ENCODE data around the gene PDIA5. TPM values are rescaled to one million over a fixed set of nuclear protein-coding genes. Genes with fewer than 3 reads are reported as not detected.
"Not testable (repeated sequence)": the region's sequence is repeated elsewhere in the genome, so short reads cannot be mapped to it uniquely, and the experiment has no call there.

PDIA5 gene
- total RNA-seq, 1 experiment from 2014 or later = 24.3 TPM

DNA sequence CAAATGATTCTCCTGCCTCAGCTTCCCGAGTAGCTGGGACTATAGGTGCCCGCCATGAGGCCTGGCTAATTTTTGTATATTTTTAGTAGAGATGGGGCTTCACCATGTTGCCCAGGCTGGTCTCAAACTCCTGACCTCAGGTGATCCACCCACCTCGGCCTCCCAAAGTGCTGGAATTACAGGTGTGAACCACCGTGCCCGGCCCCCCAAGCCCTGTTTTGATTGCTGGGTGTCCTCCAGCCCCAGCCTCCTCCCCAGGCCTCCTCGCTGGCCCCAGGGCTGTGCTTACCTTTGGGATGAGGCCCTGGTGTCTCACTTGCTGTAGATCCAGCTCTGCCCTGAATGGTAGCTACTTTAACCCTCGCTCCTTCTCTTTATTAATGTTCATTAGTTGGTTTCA is 45.8 kb downstream of the PDIA5 start:
- not testable (repeated sequence) for H3K4me3 ChIP-seq, H3K27me3 ChIP-seq, DNase-seq, H3K9me3 ChIP-seq
- peaks cover 60% of the 10 kb centered on the region for H3K36me3 ChIP-seq

DNA sequence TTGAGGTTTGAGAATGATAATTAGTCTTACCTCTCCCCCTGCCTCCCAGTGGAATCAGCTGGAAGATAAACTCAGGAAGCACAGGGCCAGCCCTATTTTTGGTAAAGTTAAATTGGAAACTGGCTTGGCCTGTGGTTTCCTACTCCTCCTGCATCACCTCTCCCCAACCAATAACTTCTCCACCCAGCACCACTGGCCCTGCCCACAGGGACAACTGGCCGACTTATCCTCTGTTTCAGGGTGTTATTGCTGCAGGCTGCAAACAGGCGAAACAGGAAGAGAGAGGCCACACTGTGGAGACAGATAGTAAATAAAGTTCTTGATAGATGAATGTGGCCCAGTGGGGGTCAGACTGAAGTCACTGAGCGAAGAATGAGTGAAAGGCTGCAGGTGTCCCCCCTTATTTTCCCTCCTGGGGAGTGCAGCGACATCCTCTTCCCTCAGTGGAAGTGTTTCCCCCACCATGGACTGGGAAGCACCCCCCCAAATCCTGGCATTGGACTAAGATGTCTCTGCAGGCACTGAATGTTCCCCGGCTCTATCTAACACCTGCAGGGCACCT is 47.1 kb downstream of the PDIA5 start:
- no peaks in the 10 kb centered on the region for H3K9me3 ChIP-seq
- DNase-seq = no peak
- no peak overlapping the region for H3K4me3 ChIP-seq
- peaks cover 66% of the 10 kb centered on the region for H3K36me3 ChIP-seq
- H3K27me3 ChIP-seq = no peaks in the 10 kb centered on the region

DNA sequence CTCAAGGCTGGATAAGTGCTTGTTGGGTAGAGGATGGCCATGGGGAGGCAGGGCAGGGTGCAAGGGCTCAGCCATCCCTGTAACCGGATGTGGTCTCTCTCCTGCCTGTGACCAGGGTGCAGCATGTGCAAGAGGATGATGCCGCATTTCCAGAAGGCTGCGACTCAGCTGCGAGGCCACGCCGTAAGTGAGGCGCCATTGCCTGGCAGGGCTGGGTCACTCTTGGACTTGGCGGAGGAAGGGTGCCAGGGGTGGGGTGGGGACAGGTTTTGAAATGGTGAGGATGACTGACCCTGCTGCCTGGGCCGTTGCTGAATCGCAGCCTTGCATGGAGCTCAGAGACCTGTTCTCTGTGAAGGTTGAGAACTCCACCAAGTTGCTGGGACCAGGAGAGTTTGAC is 49.3 kb downstream of the PDIA5 start:
- no peak for DNase-seq
- no peak overlapping the region for H3K4me3 ChIP-seq
- H3K27me3 ChIP-seq = no peaks in the 10 kb centered on the region
- H3K9me3 ChIP-seq = no peaks in the 10 kb centered on the region
- H3K36me3 ChIP-seq = peaks cover 67% of the 10 kb centered on the region

DNA sequence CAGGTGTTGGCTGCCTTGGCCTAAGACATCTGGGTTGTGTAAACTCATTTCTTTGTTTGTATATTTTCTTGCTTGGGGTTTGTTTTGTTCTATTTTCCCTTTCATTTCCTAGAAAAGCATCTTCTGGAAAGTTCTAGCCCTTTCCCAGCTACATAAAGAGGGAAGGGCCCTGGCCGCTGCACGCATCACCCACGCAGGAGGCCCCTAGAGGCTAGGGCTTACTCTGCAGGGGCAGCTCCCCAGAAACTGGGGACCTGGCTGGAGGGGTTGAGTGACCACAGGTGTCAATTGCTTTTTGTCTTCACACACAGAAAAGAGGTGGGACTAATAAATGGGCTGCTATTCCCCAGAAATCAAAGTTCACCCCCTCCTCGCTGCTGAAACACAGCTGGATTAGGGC is 52.6 kb downstream of the PDIA5 start:
- Histone ChIP-seq H3K27me3 (no peaks in the 10 kb centered on the region), H3K36me3 (peaks cover 73% of the 10 kb centered on the region), H3K4me3 (no peak overlapping the region), H3K9me3 (no peaks in the 10 kb centered on the region)
- no peak for DNase-seq

DNA sequence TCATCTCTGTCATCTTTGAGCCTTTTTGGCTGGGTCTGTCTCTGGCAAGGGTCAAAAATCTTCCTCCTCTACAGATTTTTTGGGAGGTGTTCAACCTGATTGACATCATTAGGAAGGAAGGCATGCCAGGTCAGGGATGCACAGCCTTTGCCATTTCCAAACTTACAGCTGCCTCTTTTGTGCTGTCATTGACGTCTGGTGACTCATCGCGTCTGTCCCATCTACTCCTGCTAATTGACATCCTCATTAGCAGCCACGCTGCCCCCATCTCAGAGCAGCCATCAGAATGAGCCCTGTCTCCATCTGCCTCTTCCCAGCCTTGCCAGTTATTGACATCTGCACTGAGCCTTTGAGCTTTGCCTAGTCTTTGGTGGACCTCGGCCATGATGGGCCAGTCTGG is 53.0 kb downstream of the PDIA5 start:
- Histone ChIP-seq H3K36me3 (peaks cover 76% of the 10 kb centered on the region), H3K27me3 (no peaks in the 10 kb centered on the region), H3K9me3 (no peaks in the 10 kb centered on the region), H3K4me3 (no peak overlapping the region)
- no peak for DNase-seq

DNA sequence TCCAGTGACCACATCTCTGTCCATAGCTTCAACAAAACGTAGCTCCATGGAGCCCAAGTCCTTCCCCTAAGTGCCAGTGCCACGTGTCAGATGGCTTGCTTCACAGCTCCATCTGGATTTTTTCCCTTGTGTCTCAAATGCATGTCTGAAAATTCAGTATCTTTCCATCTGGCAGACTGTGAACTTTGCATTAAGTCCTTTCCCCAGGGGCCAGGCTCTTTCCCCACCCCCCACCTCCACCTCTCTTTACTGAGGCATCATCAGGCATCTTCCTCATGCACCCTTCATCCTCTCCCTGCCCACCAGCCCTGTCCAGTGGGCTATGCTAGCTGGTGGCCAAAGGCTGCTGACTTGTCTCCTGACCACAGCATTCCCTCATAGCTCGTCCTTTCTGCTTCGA is 53.7 kb downstream of the PDIA5 start:
- Histone ChIP-seq H3K4me3 (no peak overlapping the region), H3K27me3 (no peaks in the 10 kb centered on the region)

DNA sequence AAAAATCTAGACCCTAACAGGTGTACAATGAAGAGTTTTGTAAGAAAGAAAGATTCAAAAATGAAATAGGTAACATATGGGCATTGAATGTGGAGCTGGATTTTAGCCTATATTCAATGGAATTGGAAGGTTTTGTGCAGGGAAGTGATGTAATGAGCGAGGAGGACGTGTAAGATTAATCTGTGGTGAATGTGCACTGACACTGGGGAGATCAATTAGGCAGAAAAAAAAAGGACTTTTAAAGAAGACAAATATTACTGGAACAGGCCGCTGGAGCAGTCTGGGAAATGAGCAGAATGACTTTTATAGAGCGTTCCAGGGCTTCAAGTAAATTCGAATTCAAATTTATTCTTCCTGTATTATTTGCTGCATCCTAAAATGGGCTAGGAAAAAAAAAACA is 55.2 kb downstream of the PDIA5 start:
- H3K9me3 ChIP-seq = no peaks in the 10 kb centered on the region
- H3K36me3 ChIP-seq = peaks cover 79% of the 10 kb centered on the region
- H3K27me3 ChIP-seq = no peaks in the 10 kb centered on the region
- no peak for DNase-seq
- no peak overlapping the region for H3K4me3 ChIP-seq

More for the DNA sequence above, 53.7 kb downstream of the PDIA5 start:
- H3K9me3 ChIP-seq = no peaks in the 10 kb centered on the region
- H3K36me3 ChIP-seq = peaks cover 77% of the 10 kb centered on the region
- DNase-seq = no peak

DNA sequence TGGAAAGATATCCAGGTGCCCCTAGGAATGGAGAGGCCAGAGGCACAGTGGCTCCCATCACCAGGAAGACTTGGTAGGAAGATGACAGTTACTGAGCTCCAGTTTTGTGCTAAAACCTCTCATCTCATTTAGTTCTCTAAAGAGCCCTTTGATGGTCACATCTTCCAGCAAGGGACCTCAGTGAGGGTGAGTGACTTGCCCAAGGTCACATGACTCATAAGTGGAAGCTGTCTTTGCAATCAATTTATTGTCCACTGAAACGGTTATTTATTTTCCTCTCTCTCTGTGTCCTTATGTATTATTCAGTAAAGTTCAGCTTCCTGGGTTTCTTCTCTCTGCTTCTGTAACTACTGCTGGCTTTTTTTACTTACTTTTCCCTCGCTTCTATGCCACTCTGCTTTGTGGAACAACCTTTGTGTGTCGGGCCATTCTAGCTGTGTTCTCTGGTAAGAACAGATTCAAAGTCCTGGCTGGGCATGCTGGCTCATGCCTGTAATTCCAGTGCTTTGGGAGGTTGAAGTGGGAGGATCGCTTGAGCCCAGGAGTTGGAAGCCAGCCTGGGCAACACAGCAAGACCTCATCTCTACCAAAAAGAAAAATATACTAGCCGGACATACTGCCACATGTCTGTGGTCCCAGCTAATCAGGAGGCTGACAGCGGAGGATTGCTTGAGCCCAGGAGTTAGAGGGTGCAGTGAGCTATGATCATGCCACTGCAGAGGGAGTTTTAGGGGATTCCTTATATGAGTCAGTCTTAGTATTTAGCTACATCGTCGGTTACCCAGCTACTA is 55.9 kb downstream of the PDIA5 start:
- DNase-seq = no peak
- Histone ChIP-seq H3K9me3 (no peaks in the 10 kb centered on the region), H3K36me3 (peaks cover 79% of the 10 kb centered on the region), H3K4me3 (no peak overlapping the region), H3K27me3 (no peaks in the 10 kb centered on the region)

DNA sequence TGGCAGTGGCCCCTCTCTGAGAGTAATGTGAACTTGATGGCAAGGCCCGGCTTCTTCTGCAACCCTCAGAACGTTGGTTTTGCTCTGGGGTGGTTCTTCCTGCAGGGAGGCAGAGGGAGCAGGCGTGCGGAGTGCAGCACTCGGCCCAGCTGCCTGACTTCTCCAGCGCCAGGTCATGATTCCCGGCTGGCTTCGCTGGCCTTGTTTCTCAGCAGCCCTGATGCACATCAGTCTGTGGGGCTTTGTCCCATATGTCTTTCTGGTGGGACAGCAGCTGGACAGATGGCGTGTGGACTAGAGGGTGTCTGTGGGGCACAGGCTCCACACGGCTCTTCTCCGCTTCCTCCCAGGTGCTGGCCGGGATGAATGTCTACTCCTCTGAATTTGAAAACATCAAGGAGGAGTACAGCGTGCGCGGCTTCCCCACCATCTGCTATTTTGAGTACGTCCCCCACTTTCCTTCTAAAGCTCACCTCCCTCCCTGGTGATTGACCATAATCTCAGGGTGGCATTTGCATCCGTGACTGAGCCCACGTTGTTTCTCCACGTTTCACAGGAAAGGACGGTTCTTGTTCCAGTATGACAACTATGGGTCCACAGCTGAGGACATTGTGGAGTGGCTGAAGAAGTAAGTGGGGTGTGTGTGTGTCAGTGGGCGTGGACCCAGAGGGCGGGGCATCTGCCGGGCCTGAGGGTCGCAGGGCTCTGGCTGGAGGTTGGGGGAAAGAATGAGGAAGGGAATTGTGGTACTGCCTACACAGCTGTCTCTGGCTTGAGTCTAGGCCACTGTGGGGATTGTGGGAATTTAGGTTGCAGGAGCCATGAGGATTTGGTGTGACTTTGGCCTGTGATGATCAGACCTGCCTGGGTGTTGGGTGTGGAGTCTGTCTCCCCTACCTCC is 57.1 kb downstream of the PDIA5 start:
- Histone ChIP-seq H3K9me3 (no peaks in the 10 kb centered on the region), H3K4me3 (no peak overlapping the region), H3K36me3 (peaks cover 73% of the 10 kb centered on the region), H3K27me3 (no peaks in the 10 kb centered on the region)
- DNase-seq = no peak

DNA sequence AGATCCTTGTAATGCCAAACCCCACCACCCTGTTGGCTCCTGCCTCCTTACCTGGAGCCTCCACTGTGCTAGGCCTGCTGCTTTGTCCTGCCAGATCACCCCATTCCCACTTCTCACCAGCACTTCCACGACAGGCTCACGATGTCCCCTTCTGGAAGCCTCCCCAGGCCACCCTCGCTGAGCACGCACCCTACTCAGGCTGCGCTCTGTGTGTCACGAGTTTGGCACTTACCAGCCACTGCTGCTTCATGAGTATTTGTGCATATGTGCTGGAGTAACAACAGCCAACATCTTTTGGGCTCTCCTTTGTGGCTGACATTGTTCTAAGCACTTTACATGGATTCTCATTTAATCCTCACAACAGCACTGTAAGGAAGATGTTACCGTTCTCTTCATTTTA is 58.1 kb downstream of the PDIA5 start:
- DNase-seq = no peak
- Histone ChIP-seq H3K27me3 (no peaks in the 10 kb centered on the region), H3K4me3 (no peak overlapping the region), H3K36me3 (peaks cover 77% of the 10 kb centered on the region), H3K9me3 (no peaks in the 10 kb centered on the region)

DNA sequence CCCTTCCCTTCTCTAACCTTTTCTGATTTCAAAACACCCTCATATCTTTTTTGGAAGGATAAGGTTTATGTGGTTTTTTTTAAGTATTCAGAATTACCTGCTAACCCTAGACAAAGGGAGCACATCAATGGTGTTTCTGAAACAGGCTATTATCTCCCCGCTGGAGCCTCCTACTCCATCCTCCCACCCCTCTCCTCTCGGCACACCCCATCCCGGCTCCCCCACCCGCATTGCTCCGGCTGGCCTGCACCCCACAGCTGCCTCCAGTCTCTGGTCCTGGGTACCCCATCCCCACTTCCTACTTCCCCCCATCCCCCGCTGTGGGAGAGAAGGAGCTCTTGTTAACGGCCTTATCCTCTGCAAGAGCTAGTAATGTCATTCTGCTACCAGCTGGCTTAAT is 59.2 kb downstream of the PDIA5 start:
- Histone ChIP-seq H3K27me3 (no peaks in the 10 kb centered on the region), H3K36me3 (peaks cover 79% of the 10 kb centered on the region), H3K4me3 (no peak overlapping the region), H3K9me3 (no peaks in the 10 kb centered on the region)
- no peak for DNase-seq

DNA sequence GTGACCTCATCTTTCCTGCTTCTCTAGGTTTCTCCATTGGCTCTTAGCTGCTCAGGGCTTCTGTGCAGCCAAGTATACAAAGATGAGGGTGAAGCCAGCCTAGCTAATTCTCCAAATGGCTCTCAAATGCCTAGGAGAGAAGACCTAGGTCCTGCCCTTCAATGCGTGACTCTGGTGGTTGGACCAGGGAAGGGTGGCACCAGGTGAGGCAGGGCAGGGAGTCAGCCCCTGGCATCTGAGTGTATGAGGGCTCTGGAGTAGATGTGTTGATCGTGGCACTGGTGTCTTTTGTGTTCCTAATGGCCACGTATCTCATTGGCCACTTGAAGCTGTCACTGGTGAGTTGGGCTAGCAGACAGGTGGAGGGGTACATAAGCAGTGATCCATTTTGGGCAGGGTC is 59.8 kb downstream of the PDIA5 start:
- no peak for DNase-seq
- Histone ChIP-seq H3K27me3 (no peaks in the 10 kb centered on the region), H3K4me3 (no peak overlapping the region), H3K36me3 (peaks cover 76% of the 10 kb centered on the region), H3K9me3 (no peaks in the 10 kb centered on the region)

DNA sequence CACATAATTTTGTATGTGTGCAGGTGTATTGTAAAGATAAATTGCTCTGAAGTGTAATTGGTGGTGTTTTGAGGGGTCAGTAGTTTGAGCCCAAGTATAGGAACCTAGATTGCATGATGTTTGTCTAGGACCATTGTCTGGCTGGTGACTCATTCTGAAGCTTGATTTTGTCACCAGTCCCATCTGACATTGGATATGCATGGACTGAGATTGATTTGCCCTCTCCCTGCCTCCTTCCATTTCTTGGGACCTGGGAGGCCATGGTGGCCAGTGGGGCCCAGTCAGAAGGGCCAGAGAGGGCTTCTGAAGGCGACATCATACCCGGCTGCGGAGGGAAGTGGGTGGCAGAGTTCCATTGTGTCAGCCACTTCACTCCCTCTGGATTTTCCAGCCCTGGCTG is 62.3 kb downstream of the PDIA5 start:
- no peak overlapping the region for H3K4me3 ChIP-seq
- no peaks in the 10 kb centered on the region for H3K27me3 ChIP-seq
- no peaks in the 10 kb centered on the region for H3K9me3 ChIP-seq
- no peak for DNase-seq
- peaks cover 76% of the 10 kb centered on the region for H3K36me3 ChIP-seq

DNA sequence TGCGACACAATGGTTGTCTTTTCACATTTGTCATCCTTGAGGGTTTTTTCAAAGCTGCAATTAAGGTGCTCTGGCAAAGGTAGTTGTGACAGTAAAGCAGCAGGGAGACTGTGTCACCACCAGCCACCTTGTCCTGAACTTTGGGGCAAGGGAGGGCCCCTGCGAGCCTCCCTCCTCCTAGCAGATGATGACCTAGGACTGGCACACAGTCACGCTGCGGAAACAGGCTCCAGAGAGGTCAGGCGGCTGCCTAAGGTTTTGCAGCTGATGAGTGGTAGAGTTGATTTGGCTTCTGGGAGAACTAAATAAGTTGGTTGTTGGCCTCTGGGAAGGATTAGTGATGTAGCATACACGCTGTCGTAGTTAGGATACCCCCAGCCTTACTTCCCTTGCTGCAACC is 62.7 kb downstream of the PDIA5 start:
- H3K27me3 ChIP-seq = no peaks in the 10 kb centered on the region
- H3K4me3 ChIP-seq = no peak overlapping the region
- no peak for DNase-seq
- H3K9me3 ChIP-seq = no peaks in the 10 kb centered on the region
- H3K36me3 ChIP-seq = peaks cover 75% of the 10 kb centered on the region

DNA sequence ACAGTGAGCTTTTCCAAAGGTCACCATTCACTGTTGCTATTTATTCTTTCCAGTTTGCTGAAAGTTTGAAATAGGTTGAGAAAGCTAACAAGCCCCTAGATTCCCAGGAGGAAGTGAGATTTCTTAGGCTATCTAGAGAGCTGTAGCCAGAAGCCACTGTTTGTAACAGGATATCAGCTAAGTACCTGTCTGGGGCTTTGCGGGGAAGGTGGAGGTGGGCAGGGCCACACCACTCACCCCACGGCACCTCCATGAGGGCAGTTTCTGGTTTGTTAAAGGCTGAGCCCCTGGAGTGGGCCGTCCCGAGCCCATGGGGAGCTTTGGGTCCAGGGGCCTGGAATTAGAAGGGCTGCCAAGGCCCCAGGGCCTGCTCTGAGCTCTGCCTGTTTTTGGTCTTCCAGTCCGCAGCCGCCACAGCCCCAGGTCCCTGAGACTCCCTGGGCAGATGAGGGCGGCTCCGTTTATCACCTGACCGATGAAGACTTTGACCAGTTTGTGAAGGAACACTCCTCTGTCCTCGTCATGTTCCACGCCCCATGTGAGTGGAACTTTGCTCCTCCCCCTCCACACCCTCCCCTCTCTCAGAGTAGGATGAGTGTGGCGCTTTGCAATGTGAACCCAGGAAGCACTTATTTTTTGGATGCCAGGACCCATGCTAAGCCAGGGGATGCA is 63.4 kb downstream of the PDIA5 start:
- Histone ChIP-seq H3K36me3 (peaks cover 74% of the 10 kb centered on the region), H3K4me3 (no peak overlapping the region)

DNA sequence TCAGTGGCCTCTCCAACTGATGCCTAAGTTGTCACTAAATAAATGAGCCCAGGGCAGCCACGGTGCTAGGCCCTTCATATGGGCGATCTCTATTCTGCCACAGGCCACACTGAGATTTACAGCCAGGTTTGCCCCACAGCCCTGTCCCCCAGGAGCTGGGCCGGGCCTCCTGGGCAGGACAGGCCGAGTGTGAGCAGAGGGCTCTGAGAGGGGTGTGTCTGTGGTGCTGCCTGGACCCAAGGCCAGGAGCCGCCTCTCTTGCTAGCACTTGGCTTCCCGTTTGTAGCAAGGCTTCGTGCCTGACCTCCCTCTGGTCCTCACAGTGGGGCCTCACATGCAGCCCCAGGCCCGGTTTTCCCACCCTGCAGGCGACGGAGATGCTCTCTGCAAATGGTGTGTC is 67.8 kb downstream of the PDIA5 start:
- Histone ChIP-seq H3K9me3 (no peaks in the 10 kb centered on the region), H3K27me3 (no peaks in the 10 kb centered on the region), H3K4me3 (no peak overlapping the region), H3K36me3 (peaks cover 64% of the 10 kb centered on the region)
- no peak for DNase-seq

More for the DNA sequence above, 63.4 kb downstream of the PDIA5 start:
- no peaks in the 10 kb centered on the region for H3K27me3 ChIP-seq
- no peak for DNase-seq
- no peaks in the 10 kb centered on the region for H3K9me3 ChIP-seq

DNA sequence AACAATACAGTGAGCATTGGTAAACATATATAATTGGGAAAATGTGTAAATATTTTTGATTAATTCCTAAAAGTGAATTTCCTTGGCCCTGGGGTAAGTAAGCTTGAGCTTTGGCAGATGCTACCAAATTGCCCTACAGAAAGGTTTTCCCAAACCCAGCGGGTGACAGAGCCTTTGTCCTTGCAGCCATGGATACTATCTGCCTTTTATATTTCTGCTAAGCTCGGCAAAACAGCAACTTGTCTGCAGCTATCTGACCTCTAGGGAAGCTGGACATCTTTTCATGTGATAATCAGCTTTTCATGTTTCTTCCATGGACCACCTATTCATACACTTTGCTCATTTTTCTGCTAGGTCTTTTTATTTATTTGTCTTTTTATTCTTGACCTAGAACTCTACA is 70.2 kb downstream of the PDIA5 start:
- Histone ChIP-seq H3K4me3 (no peak overlapping the region), H3K36me3 (peaks cover 45% of the 10 kb centered on the region), H3K9me3 (no peaks in the 10 kb centered on the region), H3K27me3 (no peaks in the 10 kb centered on the region)
- DNase-seq = no peak

All from MG63 (cell line).